ENCODE measurements around the gene C19orf44.

DNA sequence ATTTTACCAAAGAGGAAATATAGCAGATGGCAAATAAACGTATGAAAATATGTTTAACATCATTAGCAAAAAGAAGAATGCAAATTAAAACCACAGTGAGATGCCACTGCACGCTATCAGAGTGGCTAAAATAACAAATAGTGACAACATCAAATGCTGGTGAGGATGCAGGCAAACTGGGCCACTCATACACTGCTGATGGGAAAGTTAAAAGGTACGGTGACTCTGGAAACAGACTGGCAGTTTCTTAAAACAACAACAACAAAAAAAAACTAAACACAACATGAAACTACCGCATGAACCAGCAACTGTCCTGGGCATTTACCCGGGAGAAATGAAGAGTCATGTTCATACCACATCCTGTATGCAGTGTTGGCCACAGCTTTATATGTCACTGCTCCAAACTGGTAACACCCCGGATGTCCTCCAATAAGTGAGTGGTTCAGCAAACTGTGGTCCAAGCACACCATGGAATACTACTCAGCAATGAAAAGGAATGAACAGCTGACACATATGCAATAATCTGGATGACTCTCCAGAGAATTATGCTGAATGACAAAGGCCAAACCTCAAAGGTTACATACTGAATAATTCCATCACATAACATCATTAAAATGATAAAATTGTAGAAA is 46.7 kb upstream of the C19orf44 start:
- no peak for TF ChIP-seq EP300 (IDR thresholded peaks at IDR 0.05)
- TF ChIP-seq, protein P1, sequence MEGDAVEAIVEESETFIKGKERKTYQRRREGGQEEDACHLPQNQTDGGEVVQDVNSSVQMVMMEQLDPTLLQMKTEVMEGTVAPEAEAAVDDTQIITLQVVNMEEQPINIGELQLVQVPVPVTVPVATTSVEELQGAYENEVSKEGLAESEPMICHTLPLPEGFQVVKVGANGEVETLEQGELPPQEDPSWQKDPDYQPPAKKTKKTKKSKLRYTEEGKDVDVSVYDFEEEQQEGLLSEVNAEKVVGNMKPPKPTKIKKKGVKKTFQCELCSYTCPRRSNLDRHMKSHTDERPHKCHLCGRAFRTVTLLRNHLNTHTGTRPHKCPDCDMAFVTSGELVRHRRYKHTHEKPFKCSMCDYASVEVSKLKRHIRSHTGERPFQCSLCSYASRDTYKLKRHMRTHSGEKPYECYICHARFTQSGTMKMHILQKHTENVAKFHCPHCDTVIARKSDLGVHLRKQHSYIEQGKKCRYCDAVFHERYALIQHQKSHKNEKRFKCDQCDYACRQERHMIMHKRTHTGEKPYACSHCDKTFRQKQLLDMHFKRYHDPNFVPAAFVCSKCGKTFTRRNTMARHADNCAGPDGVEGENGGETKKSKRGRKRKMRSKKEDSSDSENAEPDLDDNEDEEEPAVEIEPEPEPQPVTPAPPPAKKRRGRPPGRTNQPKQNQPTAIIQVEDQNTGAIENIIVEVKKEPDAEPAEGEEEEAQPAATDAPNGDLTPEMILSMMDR (IDR thresholded peaks at IDR 0.05), result no peak
